Adipocyte (in vitro differentiated cells): Measurements from ENCODE around the gene SEMA4G.

Experiments
- DNase-seq: peaks from one replicate; pipeline ENCODE4 v3.0.0-alpha.2; 2015; ENCODE audit warnings: low read depth
- H3K27me3 ChIP-seq: replicated peaks from 2 replicates; pipeline ENCODE4 v1.7.0; 2013; ENCODE audit warnings: mild to moderate bottlenecking, low read length, moderate library complexity; ENCODE audit not compliant: control insufficient read depth, insufficient read depth
- H3K36me3 ChIP-seq: 2 replicates; pipeline ENCODE4 v1.7.0; 2013; ENCODE audit warnings: low read length, mild to moderate bottlenecking, moderate library complexity; ENCODE audit not compliant: control insufficient read depth, insufficient read depth, severe bottlenecking
- H3K4me1 ChIP-seq: 2 replicates; pipeline ENCODE4 v1.7.0; 2013; ENCODE audit warnings: mild to moderate bottlenecking, low read length, moderate library complexity; ENCODE audit not compliant: control insufficient read depth, insufficient read depth
- H3K4me3 ChIP-seq: 2 replicates; pipeline ENCODE4 v1.7.0; 2013; ENCODE audit warnings: mild to moderate bottlenecking, low read length, moderate library complexity
- H3K9ac ChIP-seq: 2 replicates; pipeline ENCODE4 v1.7.0; 2013; ENCODE audit warnings: mild to moderate bottlenecking, low read length, moderate library complexity
- H3K9me3 ChIP-seq: 2 replicates; pipeline ENCODE4 v1.7.0; 2013; ENCODE audit warnings: mild to moderate bottlenecking, low read length, moderate library complexity; ENCODE audit not compliant: control insufficient read depth

SEMA4G gene

GRCh38 chr10:100948916-100949315 is 20.4 kb upstream of the SEMA4G start:
- H3K27me3 ChIP-seq: no peaks in the 10 kb centered on the region
- H3K9me3 ChIP-seq: no peaks in the 10 kb centered on the region
- no peak overlapping the region for H3K9ac ChIP-seq
- H3K4me3 ChIP-seq: no peak overlapping the region
- no peak for DNase-seq
- H3K36me3 ChIP-seq: peaks cover 82% of the 10 kb centered on the region
- H3K4me1 ChIP-seq: no peaks in the 10 kb centered on the region

DNA sequence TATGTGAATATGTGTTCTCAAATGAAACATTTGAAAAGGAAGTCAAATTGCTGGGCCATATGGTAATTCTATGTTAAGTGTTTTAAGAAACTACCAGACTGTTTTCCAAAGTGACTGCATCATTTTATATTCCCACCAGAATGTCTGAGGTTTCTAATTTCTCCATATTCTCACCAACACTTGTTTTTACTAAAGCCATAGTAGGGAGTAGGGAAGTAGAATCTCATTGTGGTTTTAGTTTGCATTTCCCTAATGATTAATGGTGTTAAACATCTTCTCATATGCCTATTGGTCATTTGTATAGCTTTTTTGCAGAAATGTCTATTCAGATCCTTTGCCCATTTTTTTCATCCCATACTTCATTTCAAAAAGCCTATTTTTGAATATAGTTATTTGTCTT is 9.1 kb upstream of the SEMA4G start:
- peaks cover 82% of the 10 kb centered on the region for H3K36me3 ChIP-seq

DNA sequence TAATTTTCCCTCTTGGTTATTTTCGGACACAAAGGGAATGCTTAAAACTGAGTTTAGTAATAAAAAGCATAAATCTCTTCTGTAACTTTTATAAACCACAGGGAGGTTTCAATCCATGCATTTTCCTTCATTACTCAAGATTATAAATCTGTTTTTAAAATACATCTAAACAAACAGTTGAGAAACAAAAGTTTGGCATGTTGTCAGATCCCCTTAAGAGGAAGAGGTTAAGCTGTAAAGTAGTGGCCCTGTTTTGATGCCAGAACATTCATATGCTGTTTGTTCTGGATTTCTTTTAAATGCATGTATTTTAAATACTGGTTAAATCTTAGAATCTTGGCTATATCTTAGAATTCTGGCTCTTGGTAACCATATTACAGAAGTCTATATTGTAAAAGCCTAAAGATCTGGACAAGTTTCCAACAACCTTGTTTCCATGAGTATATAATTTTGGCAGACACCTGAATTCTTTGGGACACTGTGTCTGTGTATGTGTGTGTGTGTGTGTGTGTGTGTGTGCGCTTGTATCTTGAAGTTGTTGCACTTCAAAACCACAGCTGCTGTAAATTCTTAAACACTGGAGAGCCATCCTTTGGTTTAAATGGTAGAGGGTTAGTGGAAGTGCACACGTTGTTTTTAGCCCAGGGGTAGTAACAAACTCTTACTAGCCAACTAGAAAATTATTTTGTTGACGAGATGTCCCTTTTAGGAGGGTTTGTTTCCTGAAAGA is 6.8 kb upstream of the SEMA4G start:
- no peak overlapping the region for H3K4me3 ChIP-seq
- H3K9ac ChIP-seq: no peak overlapping the region
- peak; percentile 35 for DNase-seq
- no peaks in the 10 kb centered on the region for H3K27me3 ChIP-seq
- H3K36me3 ChIP-seq: peaks cover 73% of the 10 kb centered on the region
- H3K4me1 ChIP-seq: no peaks in the 10 kb centered on the region
- H3K9me3 ChIP-seq: no peaks in the 10 kb centered on the region

More for the DNA sequence above, 9.1 kb upstream of the SEMA4G start:
- H3K9ac ChIP-seq: no peak overlapping the region
- no peaks in the 10 kb centered on the region for H3K4me1 ChIP-seq
- no peaks in the 10 kb centered on the region for H3K27me3 ChIP-seq
- H3K9me3 ChIP-seq: no peaks in the 10 kb centered on the region
- DNase-seq: no peak
- no peak overlapping the region for H3K4me3 ChIP-seq

- H3K4me3 ChIP-seq: no peak overlapping the region
- no peaks in the 10 kb centered on the region for H3K9me3 ChIP-seq
- no peak overlapping the region for H3K9ac ChIP-seq
- no peak for DNase-seq
- peaks cover 3% of the 10 kb centered on the region for H3K4me1 ChIP-seq
- peaks cover 61% of the 10 kb centered on the region for H3K36me3 ChIP-seq
- H3K27me3 ChIP-seq: peaks cover 3% of the 10 kb centered on the region
Observed at GRCh38 chr10:100963826-100964225, 5.5 kb upstream of the SEMA4G start.

DNA sequence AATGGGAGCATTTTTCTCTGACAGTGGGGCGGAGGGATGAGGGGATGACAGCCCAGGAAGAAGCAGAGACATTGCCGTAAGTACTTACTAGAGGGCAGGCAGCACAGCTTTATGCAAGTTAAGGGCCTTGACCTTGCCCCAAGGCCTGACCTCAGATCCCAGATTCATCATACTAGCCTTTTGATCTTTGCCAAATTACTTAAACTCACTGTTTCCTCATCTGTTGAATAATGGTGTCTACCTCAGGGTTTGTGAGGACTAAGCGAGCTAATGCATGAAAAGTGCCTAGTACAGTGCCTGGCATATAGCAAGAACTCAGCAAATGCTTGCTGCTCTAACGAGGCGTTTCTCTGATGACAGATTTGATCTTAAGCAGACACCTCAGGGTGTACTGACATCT is 3.5 kb upstream of the SEMA4G start:
- peaks cover 6% of the 10 kb centered on the region for H3K4me1 ChIP-seq
- H3K27me3 ChIP-seq: peaks cover 5% of the 10 kb centered on the region
- no peak overlapping the region for H3K4me3 ChIP-seq
- no peaks in the 10 kb centered on the region for H3K9me3 ChIP-seq
- H3K9ac ChIP-seq: no peak overlapping the region
- peaks cover 44% of the 10 kb centered on the region for H3K36me3 ChIP-seq
- no peak for DNase-seq

- Histone ChIP-seq H3K4me3 (no peak overlapping the region), H3K9ac (no peak overlapping the region), H3K9me3 (no peaks in the 10 kb centered on the region), H3K36me3 (peaks cover 37% of the 10 kb centered on the region), H3K4me1 (peaks cover 6% of the 10 kb centered on the region), H3K27me3 (peaks cover 5% of the 10 kb centered on the region)
- no peak for DNase-seq
Observed at GRCh38 chr10:100966887-100967286, 2.4 kb upstream of the SEMA4G start.

- Histone ChIP-seq H3K4me1 (peaks cover 6% of the 10 kb centered on the region), H3K4me3 (no peak overlapping the region), H3K9ac (no peak overlapping the region), H3K9me3 (no peaks in the 10 kb centered on the region), H3K27me3 (peaks cover 5% of the 10 kb centered on the region), H3K36me3 (peaks cover 33% of the 10 kb centered on the region)
- DNase-seq: no peak
Observed at GRCh38 chr10:100967332-100967731, 2.0 kb upstream of the SEMA4G start.

- no peak overlapping the region for H3K4me3 ChIP-seq
- peaks cover 6% of the 10 kb centered on the region for H3K4me1 ChIP-seq
- H3K9me3 ChIP-seq: no peaks in the 10 kb centered on the region
- H3K27me3 ChIP-seq: peaks cover 5% of the 10 kb centered on the region
- H3K36me3 ChIP-seq: peaks cover 24% of the 10 kb centered on the region
- no peak overlapping the region for H3K9ac ChIP-seq
- DNase-seq: no peak
Observed at GRCh38 chr10:100968062-100968736, 1.1 kb upstream of the SEMA4G start.

DNA sequence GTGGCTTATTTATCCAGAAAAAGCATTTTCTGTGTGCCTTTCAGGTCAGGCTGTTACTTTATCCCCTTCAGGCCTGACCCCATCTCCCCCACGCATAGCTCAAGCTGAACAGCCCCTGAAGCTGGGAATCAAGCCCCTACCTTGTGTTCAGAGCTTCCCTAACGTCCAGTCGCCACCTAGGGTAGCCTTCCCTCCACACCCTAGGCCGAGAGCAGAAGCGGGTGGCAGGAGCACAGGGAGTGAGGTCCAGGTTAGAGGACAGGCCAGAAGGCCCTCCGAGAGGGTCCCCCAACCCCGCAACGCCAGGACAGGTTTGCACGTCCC is 479 bp upstream of the SEMA4G start:
- no peak for DNase-seq
- H3K9me3 ChIP-seq: no peaks in the 10 kb centered on the region
- peak overlapping the region; percentile 58 for H3K9ac ChIP-seq
- peaks cover 6% of the 10 kb centered on the region for H3K4me1 ChIP-seq
- peaks cover 5% of the 10 kb centered on the region for H3K27me3 ChIP-seq
- peaks cover 20% of the 10 kb centered on the region for H3K36me3 ChIP-seq
- peak overlapping the region; percentile 78 for H3K4me3 ChIP-seq

DNA sequence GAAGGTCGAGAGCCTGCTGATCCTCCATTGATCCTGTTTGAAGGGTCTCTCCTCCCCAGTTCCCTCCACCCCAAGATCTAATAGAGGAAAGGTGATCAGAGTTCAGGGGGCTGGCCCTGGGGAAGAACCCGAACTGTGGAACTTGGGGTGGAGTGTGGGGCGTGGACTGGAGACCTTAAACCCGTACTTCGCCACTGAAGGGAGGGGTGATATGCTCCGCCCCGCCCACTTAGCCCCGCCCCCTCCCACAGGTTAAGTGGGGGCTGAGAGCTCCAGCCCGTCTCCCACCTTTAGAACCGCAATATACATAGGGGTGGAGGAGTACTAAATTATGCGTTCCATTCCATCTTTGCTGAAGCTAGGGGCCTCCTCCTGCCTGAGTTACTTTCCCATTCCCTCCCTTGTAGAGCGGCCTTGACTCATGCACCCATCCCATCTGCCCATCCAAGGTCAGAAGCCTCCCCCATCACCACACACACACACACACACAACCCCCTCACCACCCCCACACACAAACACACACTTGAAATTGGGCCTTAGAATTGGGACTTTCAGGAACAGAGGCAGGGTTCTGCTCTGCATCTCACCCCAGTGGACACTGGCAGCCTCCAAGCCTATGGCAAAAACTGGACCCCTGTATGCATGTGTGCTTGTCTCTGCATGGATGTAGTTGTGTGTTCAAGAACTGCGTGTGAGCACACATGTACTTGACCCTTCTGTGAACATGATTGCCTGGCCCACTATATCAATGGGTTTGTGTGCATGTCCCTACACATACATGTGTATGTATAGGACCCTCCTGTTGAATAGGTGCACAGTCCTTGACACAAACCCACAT is 991 bp downstream of the SEMA4G start:
- no peaks in the 10 kb centered on the region for H3K9me3 ChIP-seq
- peak overlapping the region; percentile 65 for H3K4me3 ChIP-seq
- H3K9ac ChIP-seq: no peak overlapping the region
- H3K36me3 ChIP-seq: peaks cover 12% of the 10 kb centered on the region
- DNase-seq: peak; percentile 15
- peaks cover 5% of the 10 kb centered on the region for H3K27me3 ChIP-seq
- H3K4me1 ChIP-seq: peaks cover 6% of the 10 kb centered on the region
